Caco-2 (cell line): Measurements from ENCODE around the gene ATP11C. TPM values are rescaled to one million over a fixed set of nuclear protein-coding genes. Genes with fewer than 3 reads are reported as not detected.

ENCODE experiments used
- BruUV-seq: library from RNA; stranded (reverse); fragments of 400-500 nt; replicated peaks from 2 replicates; lab custom pipeline; 2021; lab: Mats Ljungman, UMichigan
- CTCF ChIA-PET: fragments of 300-600 bp; sonication (Branson Sonifier 250); formaldehyde crosslinking; loops from one replicate; lab custom pipeline; 2022; ENCODE audit warnings: antibody characterized with exemption; lab: Charles Lee
- POLR2A ChIA-PET: fragments of 300-600 bp; sonication (Branson Sonifier 250); formaldehyde crosslinking; loops from one replicate; lab custom pipeline; 2022; ENCODE audit warnings: antibody characterized with exemption; lab: Charles Lee
- DNase-seq, 2 experiments: peaks; one replicate each; pipeline versions ENCODE4 v3.0.0 to v3.0.0-alpha.2; 2020 to 2022
- H3K27me3 ChIP-seq: replicated peaks from 2 replicates; pipeline ENCODE4 v1.6.0; 2011; ENCODE audit warnings: low read length; ENCODE audit not compliant: control insufficient read depth, insufficient read depth
- H3K36me3 ChIP-seq: 2 replicates; pipeline ENCODE4 v1.5.1; 2011; ENCODE audit warnings: low read length; ENCODE audit not compliant: control insufficient read depth, insufficient read depth
- H3K4me1 ChIP-seq: fragments of 250-450 bp; sonication (Bioruptor Pico); 2 replicates; pipeline ENCODE4 v1.5.1; 2020; ENCODE audit warnings: mild to moderate bottlenecking
- H3K4me3 ChIP-seq: 2 replicates; pipeline ENCODE4 v1.5.1; 2011; ENCODE audit warnings: low read depth, mild to moderate bottlenecking, control low read depth, low read length
- H3K9me3 ChIP-seq: fragments of 250-450 bp; sonication (Bioruptor Pico); 2 replicates; pipeline ENCODE4 v1.5.1; 2020; ENCODE audit warnings: mild to moderate bottlenecking, moderate library complexity
- H3K27ac Mint-ChIP-seq: one replicate; pipeline ENCODE4 v1.8.0; 2022; ENCODE audit warnings: mixed read lengths; ENCODE audit not compliant: unreplicated experiment
- H3K27me3 Mint-ChIP-seq: one replicate; pipeline ENCODE4 v1.8.0; 2022; ENCODE audit warnings: mixed read lengths; ENCODE audit not compliant: insufficient read depth, unreplicated experiment
- H3K36me3 Mint-ChIP-seq: one replicate; pipeline ENCODE4 v1.8.0; 2022; ENCODE audit warnings: mild to moderate bottlenecking, mixed read lengths; ENCODE audit not compliant: insufficient read depth, unreplicated experiment
- H3K4me1 Mint-ChIP-seq: one replicate; pipeline ENCODE4 v1.8.0; 2022; ENCODE audit warnings: low read depth, mixed read lengths; ENCODE audit not compliant: unreplicated experiment
- H3K4me3 Mint-ChIP-seq: one replicate; pipeline ENCODE4 v1.8.0; 2022; ENCODE audit warnings: mild to moderate bottlenecking, moderate library complexity, mixed read lengths; ENCODE audit not compliant: unreplicated experiment
- H3K9me3 Mint-ChIP-seq: one replicate; pipeline ENCODE4 v1.8.0; 2022; ENCODE audit warnings: mixed read lengths; ENCODE audit not compliant: unreplicated experiment
- CTCF ChIP-seq, 2 experiments: fragments of 200-600 bp in 1 of 2; IDR thresholded peaks; 1 replicate in 1 of 2; 2 replicates in 1 of 2; pipeline versions ENCODE4 v1.5.1 to v1.8.0; 2011 to 2022; ENCODE audit warnings: antibody characterized with exemption in 1 of 2, control low read depth in 1 of 2, inconsistent platforms in 1 of 2, low read depth in 1 of 2, low read length in 1 of 2, mild to moderate bottlenecking in 1 of 2, moderate library complexity in 1 of 2; ENCODE audit not compliant: insufficient read depth in 1 of 2, severe bottlenecking in 1 of 2, unreplicated experiment in 1 of 2
- intact Hi-C: fragments of 100-400 bp; cut with micrococcal nuclease; formaldehyde crosslinking; loops from one replicate; pipeline ENCODE4 v1.10.0; 2022; ENCODE audit not compliant: unreplicated experiment
- total RNA-seq: library from RNA; stranded (reverse); gene quantifications from 2 replicates; pipeline ENCODE4 v1.2.3, GENCODE V29; 2022

The ATP11C gene
- total RNA-seq, 1 experiment from 2014 or later: 12.2 TPM

GRCh38 chrX:139832718-139833309 lies 100.0 kb downstream of the ATP11C start:
- H3K4me3 Mint-ChIP-seq: no peak overlapping the region
- no peak overlapping the region for H3K27ac Mint-ChIP-seq
- Histone ChIP-seq H3K4me3 (no peak overlapping the region), H3K4me1 (no peaks in the 10 kb centered on the region), H3K36me3 (no peaks in the 10 kb centered on the region), H3K9me3 (no peaks in the 10 kb centered on the region), H3K27me3 (no peaks in the 10 kb centered on the region)
- POLR2A ChIA-PET: no interaction called here
- BruUV-seq: no TSS peak
- no peaks in the 10 kb centered on the region for H3K27me3 Mint-ChIP-seq
- no peaks in the 10 kb centered on the region for H3K9me3 Mint-ChIP-seq
- no peaks in the 10 kb centered on the region for H3K4me1 Mint-ChIP-seq
- no peak for TF ChIP-seq CTCF (IDR thresholded peaks at IDR 0.05; ENCODE audit: insufficient read depth in 1 of 2, low read depth in 1 of 2, low read length in 1 of 2, severe bottlenecking in 1 of 2, unreplicated experiment in 1 of 2)
- CTCF ChIA-PET: no interaction called here
- intact Hi-C loops: no loop called here
- DNase-seq: no peak
- no peaks in the 10 kb centered on the region for H3K36me3 Mint-ChIP-seq

GRCh38 chrX:139831675-139832456 lies 101.0 kb downstream of the ATP11C start:
- Mint-ChIP-seq H3K36me3 (no peaks in the 10 kb centered on the region), H3K4me3 (no peak overlapping the region), H3K4me1 (no peaks in the 10 kb centered on the region), H3K27me3 (no peaks in the 10 kb centered on the region), H3K9me3 (no peaks in the 10 kb centered on the region), H3K27ac (no peak overlapping the region)
- ChIA-PET CTCF (no interaction called here), POLR2A (no interaction called here)
- no peak for DNase-seq
- Histone ChIP-seq H3K9me3 (no peaks in the 10 kb centered on the region), H3K27me3 (no peaks in the 10 kb centered on the region), H3K4me1 (no peaks in the 10 kb centered on the region), H3K4me3 (no peak overlapping the region), H3K36me3 (no peaks in the 10 kb centered on the region)
- BruUV-seq: no TSS peak
- intact Hi-C loops: no loop called here
- no peak for TF ChIP-seq CTCF (IDR thresholded peaks at IDR 0.05; ENCODE audit: insufficient read depth in 1 of 2, low read depth in 1 of 2, low read length in 1 of 2, severe bottlenecking in 1 of 2, unreplicated experiment in 1 of 2)

GRCh38 chrX:139831017-139831416 lies 101.8 kb downstream of the ATP11C start:
- Histone ChIP-seq H3K27me3 (no peaks in the 10 kb centered on the region), H3K4me3 (no peak overlapping the region), H3K36me3 (no peaks in the 10 kb centered on the region), H3K4me1 (no peaks in the 10 kb centered on the region), H3K9me3 (no peaks in the 10 kb centered on the region)
- no peak for DNase-seq
- BruUV-seq: no TSS peak
- no peak overlapping the region for H3K27ac Mint-ChIP-seq
- H3K27me3 Mint-ChIP-seq: no peaks in the 10 kb centered on the region
- no peaks in the 10 kb centered on the region for H3K9me3 Mint-ChIP-seq
- no peaks in the 10 kb centered on the region for H3K36me3 Mint-ChIP-seq
- H3K4me1 Mint-ChIP-seq: no peaks in the 10 kb centered on the region
- intact Hi-C loops: no loop called here
- POLR2A ChIA-PET: no interaction called here
- TF ChIP-seq CTCF (IDR thresholded peaks at IDR 0.05; ENCODE audit: insufficient read depth in 1 of 2, low read depth in 1 of 2, low read length in 1 of 2, severe bottlenecking in 1 of 2, unreplicated experiment in 1 of 2): no peak
- H3K4me3 Mint-ChIP-seq: no peak overlapping the region
- CTCF ChIA-PET: no interaction called here
